Activated gamma-delta T cell treated with anti-CD3 and anti-CD28 coated beads, Interleukin-2, amount 50 U/mL, for 16 hours (primary cell): ENCODE measurements around the gene PPP1R1C.

ENCODE experiments used
- DNase-seq: peaks from one replicate; pipeline ENCODE4 v3.0.0-alpha.2; 2020; ENCODE audit warnings: low read depth

The PPP1R1C gene

GRCh38 chr2:181972431-181973170 lies 13.1 kb upstream of the PPP1R1C start:
- DNase-seq: no peak

DNA sequence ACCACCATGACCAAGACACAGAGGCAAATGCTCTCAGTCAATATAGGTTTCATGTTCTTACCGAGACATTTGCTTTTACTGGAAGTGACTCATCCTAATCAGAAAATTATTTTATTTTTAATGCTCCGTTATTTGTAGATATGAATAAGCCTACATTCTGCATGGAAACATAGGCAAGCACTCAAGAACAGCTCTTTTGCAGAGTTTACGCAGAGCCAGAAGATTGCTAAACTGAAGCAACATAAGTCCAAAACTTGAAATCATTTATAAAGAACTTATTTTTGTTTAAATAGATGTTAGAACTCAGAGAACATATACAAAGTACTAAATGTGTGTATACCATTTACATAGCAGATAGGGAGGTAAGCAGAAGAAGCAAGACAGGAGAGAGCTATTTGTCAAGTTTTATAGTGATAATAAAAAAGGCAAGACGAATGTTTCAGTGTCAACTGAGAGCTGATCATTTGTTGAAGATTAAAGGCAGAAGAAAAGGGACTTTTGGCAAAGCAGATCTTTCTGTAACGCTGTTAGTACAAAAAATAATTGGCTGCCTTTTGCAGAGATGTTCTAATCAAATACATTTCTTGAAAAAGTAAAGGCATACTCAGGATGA lies 12.4 kb upstream of the PPP1R1C start:
- DNase-seq: no peak

- no peak for DNase-seq
Observed at GRCh38 chr2:181977661-181978350, 7.8 kb upstream of the PPP1R1C start.

DNA sequence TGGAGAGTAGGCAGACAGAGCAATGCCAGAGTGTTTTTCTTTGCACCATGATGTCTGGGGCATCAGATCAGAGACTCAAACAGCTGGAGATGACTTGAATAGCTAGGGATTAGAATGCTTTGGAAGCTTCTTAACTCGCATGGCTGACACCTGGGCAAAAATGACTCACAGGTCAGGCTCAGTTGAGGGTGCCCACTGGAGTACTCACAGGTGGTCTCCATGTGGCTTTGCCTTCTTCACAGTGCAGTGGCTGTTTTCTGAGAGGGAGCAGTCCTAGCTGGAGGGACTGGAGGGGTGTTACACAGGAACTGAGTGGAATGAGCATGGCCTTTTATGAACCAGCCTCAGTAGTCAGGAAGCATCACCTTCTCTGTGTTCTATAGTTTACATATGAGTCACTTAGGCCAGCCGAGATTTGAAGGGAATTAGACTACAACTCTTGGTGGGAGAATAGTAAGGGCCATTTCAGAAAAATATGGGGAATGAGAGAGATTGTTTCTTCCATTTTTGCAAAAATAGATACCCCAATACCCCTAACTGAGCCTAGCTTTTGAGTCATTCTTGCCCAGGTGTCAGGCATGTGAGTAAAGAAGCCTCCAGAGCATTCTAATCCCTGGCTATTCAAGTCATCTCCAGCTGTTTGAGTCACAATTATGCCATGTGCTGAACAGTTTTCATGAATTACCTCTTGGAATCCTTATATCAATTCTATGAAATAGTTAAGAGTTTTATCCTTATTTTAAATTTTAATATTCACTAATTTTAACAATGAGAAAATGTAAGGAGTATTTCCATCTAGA lies 7.1 kb upstream of the PPP1R1C start:
- DNase-seq: no peak

DNA sequence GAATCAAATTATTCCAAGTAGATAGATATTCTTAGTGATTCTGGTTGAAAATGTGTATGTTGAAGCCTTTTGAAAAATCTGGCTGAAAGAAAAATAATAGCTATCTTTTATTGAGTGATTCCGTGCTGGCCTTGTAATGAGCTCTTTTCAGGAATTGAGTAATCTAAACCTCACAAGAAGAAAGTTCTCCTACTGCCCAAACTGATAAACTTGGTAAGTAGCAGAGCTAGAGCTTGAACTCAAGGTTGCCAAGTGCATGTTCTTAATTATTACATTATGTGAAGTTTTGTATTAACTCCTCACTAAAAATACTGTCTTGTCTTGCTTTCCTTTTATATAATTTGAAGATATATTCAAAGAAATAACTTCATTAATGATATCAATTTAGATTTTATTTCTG lies 1.6 kb upstream of the PPP1R1C start:
- DNase-seq: no peak

GRCh38 chr2:181984814-181985631 lies 630 bp upstream of the PPP1R1C start:
- DNase-seq: no peak

DNA sequence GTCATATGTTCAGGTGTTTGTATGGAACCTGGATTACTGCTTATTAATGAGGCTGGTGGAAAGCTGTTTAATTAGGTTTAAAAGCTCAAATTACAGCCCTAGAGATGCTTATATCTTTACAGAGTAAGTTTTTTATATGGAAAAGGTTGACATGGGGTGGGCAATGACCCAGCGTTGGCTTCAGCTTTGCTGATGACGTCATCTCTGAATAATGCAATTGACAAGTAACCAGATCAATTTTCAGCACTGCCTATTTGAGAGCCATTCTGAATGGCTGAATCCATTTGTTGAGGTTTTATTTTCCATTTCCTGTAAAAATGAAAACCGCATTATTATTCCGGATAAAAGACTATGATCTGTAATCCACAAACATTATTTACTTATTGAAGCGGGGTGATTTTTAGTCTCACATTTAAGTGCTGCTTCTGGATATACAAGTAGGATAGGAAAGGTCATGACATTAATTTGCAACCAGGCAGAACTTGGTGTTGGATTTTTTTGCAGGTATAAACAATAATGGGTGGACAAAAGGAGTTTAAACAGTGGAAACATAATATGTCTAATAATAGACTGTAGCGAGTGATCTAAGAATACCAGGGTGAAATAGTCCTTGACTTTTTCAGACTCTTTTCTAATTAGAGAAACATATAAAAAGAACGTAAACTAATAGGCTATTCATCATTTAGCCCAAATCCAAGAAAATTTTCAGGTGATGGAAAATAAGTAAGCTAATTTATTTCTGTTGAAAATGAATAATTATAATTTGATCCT lies 2.7 kb downstream of the PPP1R1C start:
- no peak for DNase-seq

DNA sequence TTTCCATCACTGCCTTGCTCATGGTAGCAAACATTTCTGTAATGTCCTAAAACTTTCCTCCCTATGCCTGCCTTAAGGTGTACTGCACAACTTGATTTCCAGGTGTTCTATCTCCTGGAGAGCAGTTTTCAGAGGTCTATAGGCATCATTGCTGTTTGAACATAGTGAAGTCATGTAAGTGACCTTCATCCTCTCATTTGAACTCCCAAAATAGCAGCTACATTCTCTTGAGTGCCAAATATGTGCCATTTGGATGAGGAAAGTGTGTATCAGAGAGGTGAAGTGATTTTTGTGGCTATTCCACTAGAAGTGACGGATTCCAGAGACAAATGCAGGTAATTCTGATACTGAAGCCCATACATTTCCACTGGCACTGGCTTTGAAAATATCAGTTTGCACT lies 3.4 kb downstream of the PPP1R1C start:
- no peak for DNase-seq

DNA sequence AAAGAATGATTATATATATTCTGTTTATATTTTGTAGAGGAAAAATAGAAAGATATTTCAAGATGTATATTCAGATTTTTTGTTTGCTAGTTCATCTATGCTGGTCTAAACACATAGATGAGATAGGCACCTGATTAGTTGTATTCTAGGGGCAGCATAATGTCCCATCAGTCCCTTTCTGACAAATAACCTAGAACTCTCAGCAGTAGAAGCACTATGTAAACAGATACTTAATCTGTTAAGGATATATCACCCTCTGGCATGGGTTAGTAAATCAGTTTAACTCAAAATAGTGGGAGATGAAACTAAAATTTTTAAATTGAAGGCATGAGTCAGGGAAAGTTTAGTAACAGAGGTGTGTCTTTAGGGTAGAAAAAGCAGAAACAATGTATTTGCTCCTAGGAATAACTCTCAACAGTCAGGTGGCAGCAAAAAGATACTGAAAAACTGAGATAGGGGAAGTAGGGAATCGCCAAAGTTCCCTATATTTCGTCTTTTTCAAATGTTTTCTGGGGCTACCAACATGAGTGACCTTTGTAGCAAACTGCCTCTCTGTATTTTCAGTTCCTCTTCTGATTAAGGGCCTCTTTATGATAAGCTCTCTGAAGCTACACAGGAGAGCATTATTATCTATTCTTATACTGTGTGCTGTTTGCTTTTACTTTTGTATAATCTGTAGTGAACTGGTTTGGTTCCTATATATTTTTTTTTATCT lies 5.7 kb downstream of the PPP1R1C start:
- DNase-seq: no peak

DNA sequence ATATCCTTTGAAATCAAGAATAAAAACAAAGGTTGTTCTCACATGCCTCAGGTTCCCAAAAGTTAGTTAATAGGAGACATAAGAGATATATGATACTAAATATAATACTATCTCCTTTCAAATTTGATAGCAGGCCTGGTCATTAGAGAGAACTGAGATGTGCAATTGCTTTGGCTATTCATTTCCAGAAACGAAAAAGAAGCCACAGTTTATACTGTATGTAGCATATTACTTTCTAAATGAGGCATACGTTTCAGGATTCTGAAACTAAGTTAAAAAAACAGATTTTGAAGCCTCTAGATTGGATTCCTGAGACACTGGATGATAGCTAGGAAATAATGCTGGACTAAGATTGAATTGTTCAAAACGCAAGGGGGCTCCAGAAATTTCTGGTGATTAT lies 7.1 kb downstream of the PPP1R1C start:
- no peak for DNase-seq

DNA sequence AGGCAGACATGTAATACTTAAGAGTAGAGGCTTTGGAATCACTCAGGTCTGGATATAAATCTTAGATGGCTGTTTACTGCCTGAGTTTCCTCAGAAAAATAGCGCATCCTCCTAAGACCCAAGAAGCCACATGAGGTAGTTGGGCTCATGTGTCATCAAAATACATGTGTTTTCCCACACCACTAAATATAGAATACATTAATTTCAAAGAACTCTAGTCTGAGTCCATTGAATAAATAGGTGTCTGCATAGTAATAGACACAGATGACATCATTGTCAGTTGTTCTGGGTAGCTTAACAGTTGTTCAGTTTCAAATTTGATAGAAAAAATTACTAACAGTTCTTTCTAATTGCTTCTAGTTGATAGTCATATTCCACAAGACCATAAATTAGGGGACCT lies 9.6 kb downstream of the PPP1R1C start:
- DNase-seq: no peak

DNA sequence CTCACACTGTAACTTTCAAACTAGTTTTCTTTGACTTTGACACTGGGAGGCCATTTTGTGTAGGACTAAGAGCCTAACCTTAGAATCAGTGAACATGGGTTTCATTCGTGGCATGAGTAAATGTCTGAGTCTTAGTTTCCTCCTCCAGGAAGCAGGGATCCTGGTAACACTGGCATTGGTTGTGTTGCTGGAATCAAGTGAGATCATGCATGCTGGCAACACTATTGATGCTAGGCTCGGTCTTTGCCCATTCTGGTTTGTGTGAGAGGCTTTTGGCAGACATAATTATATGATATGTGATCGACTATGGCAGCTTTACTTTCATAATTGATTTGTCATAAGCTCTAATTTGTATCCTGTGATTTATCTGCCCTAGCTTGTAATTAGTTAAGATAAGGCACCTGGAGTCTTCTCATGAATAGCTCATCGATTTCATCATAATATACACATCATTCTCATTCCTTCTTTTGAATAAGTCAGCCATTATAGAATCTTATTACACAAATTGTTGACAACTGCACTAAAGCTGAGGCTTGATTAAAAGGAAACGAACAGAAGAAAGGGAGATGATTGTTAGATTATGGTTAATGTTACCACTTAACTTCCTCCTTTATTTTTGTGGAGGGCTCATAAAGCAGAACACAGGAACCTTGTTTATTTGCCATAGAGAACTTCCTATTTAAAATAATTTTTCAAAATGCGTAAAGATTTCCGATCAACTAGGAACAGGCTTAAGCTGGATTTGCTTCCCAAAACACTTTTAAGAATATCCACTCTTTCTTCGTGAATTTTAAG lies 12.6 kb downstream of the PPP1R1C start:
- no peak for DNase-seq

DNA sequence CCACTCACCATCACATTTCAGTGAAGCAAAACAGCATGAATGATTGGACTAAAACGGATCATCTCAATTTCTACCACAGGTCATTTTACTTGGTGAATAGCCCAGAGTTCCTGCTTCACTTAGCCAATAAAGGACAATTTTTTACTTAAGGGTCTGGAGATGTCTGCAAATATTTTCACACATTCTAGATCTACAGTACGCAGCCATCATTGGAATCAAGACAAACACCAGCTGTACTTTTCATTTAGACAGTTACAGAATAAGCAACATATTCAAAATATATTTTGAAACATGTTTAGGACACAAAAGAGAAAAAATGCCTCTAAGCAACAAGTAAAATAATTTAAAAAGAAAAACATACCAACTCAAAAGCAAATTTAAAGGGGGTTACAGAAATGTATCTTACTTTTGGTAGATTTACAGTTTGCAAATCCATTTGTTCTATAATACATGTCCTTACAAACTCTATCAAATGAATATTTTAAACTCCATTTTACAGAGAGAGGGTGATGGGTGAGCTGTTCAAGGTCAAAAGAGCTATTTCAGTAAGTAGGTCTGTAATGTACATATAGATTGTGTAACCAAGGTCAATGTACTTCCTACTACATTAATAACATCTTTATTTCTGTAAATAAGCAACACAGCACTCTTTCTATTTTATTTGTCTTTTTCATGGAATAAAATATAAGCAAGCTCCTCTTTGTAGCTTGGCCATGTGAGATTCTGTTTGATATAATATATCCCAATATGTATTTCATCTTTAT lies 13.4 kb downstream of the PPP1R1C start:
- DNase-seq: no peak

DNA sequence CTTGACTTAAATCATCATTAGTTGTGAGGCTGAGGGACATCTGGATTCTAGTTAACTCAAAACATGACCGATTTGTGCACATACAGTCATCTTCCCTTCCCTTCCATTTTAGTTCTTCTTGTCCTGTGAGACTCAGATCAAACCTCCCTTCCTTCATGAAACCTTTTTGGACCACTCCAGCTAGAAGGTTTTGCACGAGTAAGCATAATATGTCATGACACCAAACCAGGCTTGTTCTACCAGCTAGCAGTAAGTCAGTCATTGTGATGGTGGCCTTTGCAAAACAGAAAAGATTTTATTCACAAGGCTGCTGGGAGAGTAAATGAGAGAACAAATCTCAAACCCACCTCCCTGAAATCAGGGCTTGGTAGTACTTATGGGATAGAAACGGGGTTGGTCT lies 14.3 kb downstream of the PPP1R1C start:
- no peak for DNase-seq

GRCh38 chr2:182004945-182005520 lies 19.4 kb downstream of the PPP1R1C start:
- no peak for DNase-seq

GRCh38 chr2:182006595-182007341 lies 21.1 kb downstream of the PPP1R1C start:
- DNase-seq: no peak

GRCh38 chr2:182014284-182014683 lies 28.6 kb downstream of the PPP1R1C start:
- no peak for DNase-seq
